Natural killer cell (primary cell): ENCODE measurements around the gene MAD1L1. TPM values are rescaled to one million over a fixed set of nuclear protein-coding genes. Genes with fewer than 3 reads are reported as not detected.
A peak's percentile ranks its signal among the peaks of the same experiment; 100 is the strongest.

Experiments used
- ATAC-seq, 3 donors: fragments of 150-1000 bp in 2 of 3; fragments of 200-7000 bp in 1 of 3; cut with Tn5 transposase; 1 replicate in 1 of 3; 2 replicates in 2 of 3; pipeline ENCODE4 v1.10.0; 2021; ENCODE audit warnings: mild to moderate bottlenecking in 2 of 3, moderate library complexity in 2 of 3
- DNase-seq, 2 donors: peaks; one replicate each; pipeline versions ENCODE4 v3.0.0 to v3.0.0-alpha.2; 2013 to 2021; ENCODE audit warnings: mixed read lengths in 1 of 2
- H3K27ac ChIP-seq: one replicate; pipeline ENCODE4 v1.5.1; 2013; ENCODE audit warnings: mild to moderate bottlenecking, low read length
- H3K27me3 ChIP-seq: one replicate; pipeline ENCODE4 v1.6.1; 2013; ENCODE audit warnings: low read length; ENCODE audit not compliant: control insufficient read depth, insufficient read depth
- H3K36me3 ChIP-seq: one replicate; pipeline ENCODE4 v1.6.1; 2013; ENCODE audit warnings: low read length; ENCODE audit not compliant: control insufficient read depth, insufficient read depth
- H3K4me1 ChIP-seq: one replicate; pipeline ENCODE4 v1.6.1; 2013; ENCODE audit warnings: low read length; ENCODE audit not compliant: control insufficient read depth, insufficient read depth
- H3K4me3 ChIP-seq: one replicate; pipeline ENCODE4 v1.5.1; 2013; ENCODE audit warnings: low read length
- H3K9me3 ChIP-seq: one replicate; pipeline ENCODE4 v1.6.1; 2013; ENCODE audit warnings: low read length; ENCODE audit not compliant: control insufficient read depth, insufficient read depth
- H3K27ac Mint-ChIP-seq, 2 donors: one replicate each; pipeline ENCODE4 v1.8.0; 2022; ENCODE audit warnings: mild to moderate bottlenecking in 2 of 2, mixed read lengths in 2 of 2, moderate library complexity in 1 of 2
- H3K27me3 Mint-ChIP-seq, 2 donors: one replicate each; pipeline ENCODE4 v1.8.0; 2022; ENCODE audit warnings: low read depth in 2 of 2, mixed read lengths in 2 of 2
- H3K36me3 Mint-ChIP-seq: one replicate; pipeline ENCODE4 v1.8.0; 2022; ENCODE audit warnings: mixed read lengths
- H3K4me1 Mint-ChIP-seq, 2 donors: one replicate each; pipeline ENCODE4 v1.8.0; 2022; ENCODE audit warnings: mixed read lengths in 2 of 2
- H3K4me3 Mint-ChIP-seq: one replicate; pipeline ENCODE4 v1.8.0; 2022; ENCODE audit warnings: mild to moderate bottlenecking, moderate library complexity, mixed read lengths
- H3K9me3 Mint-ChIP-seq, 2 donors: one replicate each; pipeline ENCODE4 v1.8.0; 2022; ENCODE audit warnings: mixed read lengths in 2 of 2
- WGBS: methylation state at CpG from one replicate; pipeline ENCODE4 v1.1.7; 2013; ENCODE audit warnings: missing lambda C conversion rate; ENCODE audit not compliant: insufficient coverage; 5-methylcytosine and 5-hydroxymethylcytosine counted together
- intact Hi-C: fragments of 100-400 bp; cut with micrococcal nuclease; formaldehyde crosslinking; loops from one replicate; pipeline ENCODE4 v1.14.2; 2022
- total RNA-seq, 4 donors: library from RNA; stranded (reverse); fragments of 120-200 nt in 1 of 4; gene quantifications; one replicate each; pipeline versions ENCODE4 v1.2.3 to v1.2.4, GENCODE V29; 2013 to 2022
- TF ChIP-seq, protein P1 (sequence below): fragments of 200-600 bp; IDR thresholded peaks from one replicate; pipeline ENCODE4 v1.8.0; 2022; ENCODE audit warnings: antibody characterized with exemption

MAD1L1 gene
- total RNA-seq, 3 donors from 2014 or later (not counting 1 experiment from before 2014, with no cell fraction given) = 53.6 to 81.2 (median 77.4) TPM

DNA sequence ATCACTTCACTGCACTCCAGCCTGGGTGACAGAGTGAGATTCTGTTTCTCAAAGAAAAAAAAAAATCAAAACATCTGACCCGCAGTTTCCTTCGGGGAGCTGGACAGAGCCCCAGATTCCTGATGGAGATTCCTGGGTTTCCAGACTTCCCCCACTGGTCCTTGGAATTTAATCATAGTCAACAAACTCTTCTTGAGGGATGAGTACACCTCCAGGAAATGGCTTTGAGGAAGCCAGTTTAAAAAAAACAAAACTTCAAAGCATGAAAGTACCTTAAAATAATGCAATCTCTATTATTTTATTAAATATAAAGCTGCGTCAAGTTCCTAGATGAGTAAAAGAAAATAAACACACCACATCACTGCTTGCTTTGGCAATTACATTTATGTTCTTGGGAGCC, 1.2 kb upstream of the MAD1L1 start:
- Histone ChIP-seq H3K36me3 (peaks cover 24% of the 10 kb centered on the region), H3K9me3 (no peaks in the 10 kb centered on the region), H3K4me1 (peaks cover 46% of the 10 kb centered on the region), H3K27ac (no peak overlapping the region), H3K4me3 (no peak overlapping the region), H3K27me3 (no peaks in the 10 kb centered on the region)
- Mint-ChIP-seq H3K9me3 (no peaks in the 10 kb centered on the region), H3K4me1 (peaks cover 28 to 33% of the 10 kb centered on the region in 2 donors), H3K36me3 (no peaks in the 10 kb centered on the region), H3K27ac (no peak overlapping the region), H3K4me3 (peak overlapping the region; percentile 55), H3K27me3 (no peaks in the 10 kb centered on the region)
- TF ChIP-seq, protein P1, sequence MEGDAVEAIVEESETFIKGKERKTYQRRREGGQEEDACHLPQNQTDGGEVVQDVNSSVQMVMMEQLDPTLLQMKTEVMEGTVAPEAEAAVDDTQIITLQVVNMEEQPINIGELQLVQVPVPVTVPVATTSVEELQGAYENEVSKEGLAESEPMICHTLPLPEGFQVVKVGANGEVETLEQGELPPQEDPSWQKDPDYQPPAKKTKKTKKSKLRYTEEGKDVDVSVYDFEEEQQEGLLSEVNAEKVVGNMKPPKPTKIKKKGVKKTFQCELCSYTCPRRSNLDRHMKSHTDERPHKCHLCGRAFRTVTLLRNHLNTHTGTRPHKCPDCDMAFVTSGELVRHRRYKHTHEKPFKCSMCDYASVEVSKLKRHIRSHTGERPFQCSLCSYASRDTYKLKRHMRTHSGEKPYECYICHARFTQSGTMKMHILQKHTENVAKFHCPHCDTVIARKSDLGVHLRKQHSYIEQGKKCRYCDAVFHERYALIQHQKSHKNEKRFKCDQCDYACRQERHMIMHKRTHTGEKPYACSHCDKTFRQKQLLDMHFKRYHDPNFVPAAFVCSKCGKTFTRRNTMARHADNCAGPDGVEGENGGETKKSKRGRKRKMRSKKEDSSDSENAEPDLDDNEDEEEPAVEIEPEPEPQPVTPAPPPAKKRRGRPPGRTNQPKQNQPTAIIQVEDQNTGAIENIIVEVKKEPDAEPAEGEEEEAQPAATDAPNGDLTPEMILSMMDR = no peak
- DNase-seq (no peak), ATAC-seq (no peak)
- intact Hi-C loops = no loop called here
- WGBS = 96% methylated on average over 3 of the region's 3 CpGs

DNA sequence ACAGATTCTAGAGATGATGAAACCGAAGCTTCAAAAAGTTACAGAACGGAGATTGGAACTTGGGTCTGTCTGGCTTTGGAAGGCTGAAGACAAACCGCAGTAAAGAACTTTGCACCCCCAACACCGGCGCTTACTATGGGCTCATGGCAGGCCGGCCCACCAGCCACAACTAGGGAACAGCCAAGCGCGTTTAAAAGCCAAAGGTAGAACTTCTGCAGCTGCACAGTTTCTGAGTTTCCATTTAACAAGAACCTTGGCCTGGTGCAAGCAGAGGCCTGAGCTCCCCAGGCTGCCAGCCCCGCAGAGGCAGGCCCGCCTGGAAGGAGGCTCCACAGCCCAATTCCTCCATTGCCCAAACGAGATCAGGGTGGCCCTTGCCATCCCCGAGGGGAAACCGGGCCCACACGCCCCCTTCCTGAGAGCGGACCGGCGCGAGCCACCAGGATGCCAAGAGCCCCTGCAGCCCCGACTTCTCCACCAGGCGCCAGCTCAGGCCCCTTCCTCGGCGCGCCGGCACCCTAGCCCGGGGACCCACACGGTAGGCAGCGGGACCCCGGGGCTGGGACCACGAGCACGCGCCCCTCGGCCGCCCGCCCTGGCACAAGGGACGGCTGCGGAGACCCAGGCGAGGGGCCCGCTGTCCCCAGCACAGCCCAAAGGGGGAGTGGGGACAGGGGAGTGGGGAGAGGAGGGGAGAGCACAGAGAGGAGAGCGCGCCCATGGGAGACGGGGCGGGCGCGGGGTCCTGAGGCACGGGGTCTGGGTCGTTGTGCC, 566 bp downstream of the MAD1L1 start:
- peak in 1 of 2 donors; percentile 47 for DNase-seq
- TF ChIP-seq, protein P1 = no peak
- intact Hi-C loops = loop anchor here (1.0 kb wide), 1 partner anchor 116 kb away; no protein-coding TSS in a partner anchor
- Histone ChIP-seq H3K4me1 (peaks cover 37% of the 10 kb centered on the region), H3K4me3 (peak overlapping the region; percentile 98), H3K9me3 (no peaks in the 10 kb centered on the region), H3K36me3 (peaks cover 17% of the 10 kb centered on the region), H3K27ac (no peak overlapping the region), H3K27me3 (no peaks in the 10 kb centered on the region)
- H3K27ac Mint-ChIP-seq = peak overlapping the region; percentile 41 to 84
- H3K36me3 Mint-ChIP-seq = no peaks in the 10 kb centered on the region
- no peaks in the 10 kb centered on the region for H3K9me3 Mint-ChIP-seq
- WGBS = 2% methylated on average over 46 of the region's 46 CpGs
- peak; percentile 47 to 65 (median 64) for ATAC-seq
- H3K27me3 Mint-ChIP-seq = no peaks in the 10 kb centered on the region
- peak overlapping the region; percentile 88 for H3K4me3 Mint-ChIP-seq
- peaks cover 28 to 35% of the 10 kb centered on the region in 2 donors for H3K4me1 Mint-ChIP-seq

DNA sequence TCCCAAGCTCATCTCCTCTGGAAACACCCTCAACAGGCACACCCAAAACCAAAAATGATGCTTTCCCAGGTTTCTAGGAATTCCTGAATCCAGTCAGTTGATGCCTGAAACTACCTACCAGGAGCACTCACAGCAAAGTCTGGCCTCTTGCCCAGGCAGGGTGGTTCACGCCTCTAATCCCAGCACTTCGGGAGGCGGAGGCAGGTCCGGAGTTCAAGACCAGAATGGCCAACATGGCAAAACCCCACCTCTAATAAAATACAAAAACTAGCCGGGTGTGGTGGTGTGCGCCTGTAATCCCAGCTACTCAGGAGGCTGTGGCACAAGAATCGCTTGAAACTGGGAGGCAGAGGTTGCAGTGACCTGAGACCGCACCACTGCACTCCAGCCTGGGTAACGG, 1.9 kb downstream of the MAD1L1 start:
- no peaks in the 10 kb centered on the region for H3K36me3 Mint-ChIP-seq
- no peak overlapping the region for H3K27ac Mint-ChIP-seq
- WGBS = 94% methylated on average over 8 of the region's 9 CpGs
- intact Hi-C loops = no loop called here
- H3K27ac ChIP-seq = no peak overlapping the region
- ATAC-seq = no peak
- H3K4me3 ChIP-seq = no peak overlapping the region
- H3K27me3 Mint-ChIP-seq = no peaks in the 10 kb centered on the region
- no peaks in the 10 kb centered on the region for H3K9me3 ChIP-seq
- peaks cover 31 to 35% of the 10 kb centered on the region in 2 donors for H3K4me1 Mint-ChIP-seq
- peaks cover 23% of the 10 kb centered on the region for H3K36me3 ChIP-seq
- DNase-seq = no peak
- peaks cover 30% of the 10 kb centered on the region for H3K4me1 ChIP-seq
- no peak overlapping the region for H3K4me3 Mint-ChIP-seq
- TF ChIP-seq, protein P1 = no peak
- no peaks in the 10 kb centered on the region for H3K9me3 Mint-ChIP-seq
- H3K27me3 ChIP-seq = no peaks in the 10 kb centered on the region
